ENCODE measurements around the gene BCL11B. TPM values are rescaled to one million over a fixed set of nuclear protein-coding genes. Genes with fewer than 3 reads are reported as not detected.
"Not testable (repeated sequence)": the region's sequence is repeated elsewhere in the genome, so short reads cannot be mapped to it uniquely, and the experiment has no call there.

Gene BCL11B
- total RNA-seq, 1 experiment from 2014 or later, result 0.24 TPM

GRCh38 chr14:99230208-99231151, 41.5 kb downstream of the BCL11B start:
- H3K4me1 Mint-ChIP-seq (ENCODE audit: low read depth, unreplicated experiment), result no peaks in the 10 kb centered on the region
- DNase-seq, result no peak

GRCh38 chr14:99229654-99230207, 42.3 kb downstream of the BCL11B start:
- no peaks in the 10 kb centered on the region for H3K36me3 Mint-ChIP-seq (ENCODE audit: insufficient read depth, unreplicated experiment)
- intact Hi-C loops (cut with micrococcal nuclease; ENCODE audit: unreplicated experiment), result no loop called here
- H3K4me1 Mint-ChIP-seq (ENCODE audit: low read depth, unreplicated experiment), result no peaks in the 10 kb centered on the region
- BruUV-seq (replicated peaks), result no TSS peak
- H3K4me3 Mint-ChIP-seq (ENCODE audit: low read depth, unreplicated experiment), result no peak overlapping the region
- CTCF ChIA-PET, result no interaction called here
- H3K9me3 Mint-ChIP-seq (ENCODE audit: low read depth, unreplicated experiment), result no peaks in the 10 kb centered on the region
- TF ChIP-seq CTCF (IDR thresholded peaks at IDR 0.05; ENCODE audit: unreplicated experiment), result no peak
- no peak overlapping the region for H3K27ac Mint-ChIP-seq (ENCODE audit: unreplicated experiment)
- peaks cover 11% of the 10 kb centered on the region for H3K27me3 Mint-ChIP-seq (ENCODE audit: unreplicated experiment)
- DNase-seq, result no peak

More at GRCh38 chr14:99230208-99231151, 41.5 kb downstream of the BCL11B start:
- peaks cover 11% of the 10 kb centered on the region for H3K27me3 Mint-ChIP-seq (ENCODE audit: unreplicated experiment)
- H3K27ac Mint-ChIP-seq (ENCODE audit: unreplicated experiment), result no peak overlapping the region
- TF ChIP-seq CTCF (IDR thresholded peaks at IDR 0.05; ENCODE audit: unreplicated experiment), result no peak
- no peak overlapping the region for H3K4me3 Mint-ChIP-seq (ENCODE audit: low read depth, unreplicated experiment)
- H3K9me3 Mint-ChIP-seq (ENCODE audit: low read depth, unreplicated experiment), result peaks cover 2% of the 10 kb centered on the region
- H3K36me3 Mint-ChIP-seq (ENCODE audit: insufficient read depth, unreplicated experiment), result no peaks in the 10 kb centered on the region
- CTCF ChIA-PET, result interaction anchor here (0.6 kb wide), 1 partner anchor 88 kb away, joined by 3 read pairs; no protein-coding TSS in a partner anchor
- intact Hi-C loops (cut with micrococcal nuclease; ENCODE audit: unreplicated experiment), result no loop called here
- BruUV-seq (replicated peaks), result no TSS peak

GRCh38 chr14:99228760-99229159, 43.2 kb downstream of the BCL11B start:
- H3K36me3 Mint-ChIP-seq (ENCODE audit: insufficient read depth, unreplicated experiment); intact Hi-C loops (cut with micrococcal nuclease; ENCODE audit: unreplicated experiment); H3K4me3 Mint-ChIP-seq (ENCODE audit: low read depth, unreplicated experiment); H3K9me3 Mint-ChIP-seq (ENCODE audit: low read depth, unreplicated experiment); CTCF ChIA-PET; DNase-seq; BruUV-seq (replicated peaks); H3K27ac Mint-ChIP-seq (ENCODE audit: unreplicated experiment); H3K4me1 Mint-ChIP-seq (ENCODE audit: low read depth, unreplicated experiment): not testable (repeated sequence)
- H3K27me3 Mint-ChIP-seq (ENCODE audit: unreplicated experiment), result peaks cover 11% of the 10 kb centered on the region

GRCh38 chr14:99226687-99227086, 45.3 kb downstream of the BCL11B start:
- Mint-ChIP-seq H3K36me3 (ENCODE audit: insufficient read depth, unreplicated experiment) (no peaks in the 10 kb centered on the region), H3K9me3 (ENCODE audit: low read depth, unreplicated experiment) (no peaks in the 10 kb centered on the region), H3K4me3 (ENCODE audit: low read depth, unreplicated experiment) (no peak overlapping the region), H3K4me1 (ENCODE audit: low read depth, unreplicated experiment) (no peaks in the 10 kb centered on the region), H3K27me3 (ENCODE audit: unreplicated experiment) (peaks cover 11% of the 10 kb centered on the region), H3K27ac (ENCODE audit: unreplicated experiment) (no peak overlapping the region)
- no peak for DNase-seq
- no TSS peak for BruUV-seq (replicated peaks)
- intact Hi-C loops (cut with micrococcal nuclease; ENCODE audit: unreplicated experiment), result no loop called here
- TF ChIP-seq CTCF (IDR thresholded peaks at IDR 0.05; ENCODE audit: unreplicated experiment), result no peak
- CTCF ChIA-PET, result no interaction called here
